GM19324 (cell line): ENCODE measurements around the gene TAF11L7.
"Not testable (repeated sequence)": the region's sequence is repeated elsewhere in the genome, so short reads cannot be mapped to it uniquely, and the experiment has no call there.

ENCODE experiments used
- ATAC-seq: cut with Tn5 transposase; IDR thresholded peaks from one replicate; pipeline ENCODE4 v1.9.1; 2021; ENCODE audit warnings: mild to moderate bottlenecking, moderate library complexity; ENCODE audit not compliant: unreplicated experiment, low FRiP score

TAF11L7 gene

GRCh38 chr5:17585658-17586057 is at the start of gene TAF11L7:
Gene TAF11L7, minus strand, starts transcription at chr5:17585758.
- ATAC-seq: not testable (repeated sequence)

GRCh38 chr5:17634160-17634559 is 48.6 kb upstream of the TAF11L7 start, which contains the start of gene TAF11L14:
Gene TAF11L14, plus strand, starts transcription at chr5:17634460.
- ATAC-seq: no peak

- ATAC-seq: not testable (repeated sequence)
Measured at GRCh38 chr5:17631788-17632187, 46.2 kb upstream of the TAF11L7 start, which contains the start of gene TAF11L13. Gene TAF11L13, plus strand, starts transcription at chr5:17632088.

GRCh38 chr5:17625686-17626085 is 40.1 kb upstream of the TAF11L7 start:
- no peak for ATAC-seq

GRCh38 chr5:17620627-17621026 is 35.1 kb upstream of the TAF11L7 start:
- no peak for ATAC-seq

- ATAC-seq: no peak
Measured at GRCh38 chr5:17619354-17619753, 33.8 kb upstream of the TAF11L7 start.

GRCh38 chr5:17614872-17615605 is 29.5 kb upstream of the TAF11L7 start:
- ATAC-seq: no peak

- ATAC-seq: not testable (repeated sequence)
Measured at GRCh38 chr5:17610092-17610491, 24.5 kb upstream of the TAF11L7 start, which contains the start of gene TAF11L12. Gene TAF11L12, plus strand, starts transcription at chr5:17610392.

- ATAC-seq: not testable (repeated sequence)
Measured at GRCh38 chr5:17607461-17607860, 21.9 kb upstream of the TAF11L7 start.

GRCh38 chr5:17604951-17605350 is 19.4 kb upstream of the TAF11L7 start:
- no peak for ATAC-seq

- not testable (repeated sequence) for ATAC-seq
Measured at GRCh38 chr5:17603880-17604279, 18.3 kb upstream of the TAF11L7 start, which contains the start of gene TAF11L11. Gene TAF11L11, plus strand, starts transcription at chr5:17604183.

- ATAC-seq: not testable (repeated sequence)
Measured at GRCh38 chr5:17597728-17598127, 12.2 kb upstream of the TAF11L7 start, which contains the start of gene TAF11L10. Gene TAF11L10, minus strand, starts transcription at chr5:17597828.

- not testable (repeated sequence) for ATAC-seq
Measured at GRCh38 chr5:17594255-17594654, 8.7 kb upstream of the TAF11L7 start, which contains the start of gene TAF11L9. Gene TAF11L9, minus strand, starts transcription at chr5:17594394.

- ATAC-seq: not testable (repeated sequence)
Measured at GRCh38 chr5:17590860-17591259, 5.3 kb upstream of the TAF11L7 start, which contains the start of gene TAF11L8. Gene TAF11L8, minus strand, starts transcription at chr5:17590960.
